Progenitor cell of endocrine pancreas (in vitro differentiated cells): ENCODE measurements around the gene LCP2. TPM values are rescaled to one million over a fixed set of nuclear protein-coding genes. Genes with fewer than 3 reads are reported as not detected.

Experiments
- DNase-seq: peaks from one replicate; pipeline ENCODE4 v3.0.0; 2021; ENCODE audit warnings: low spot score; ENCODE audit not compliant: unreplicated experiment
- H3K27ac Mint-ChIP-seq: 2 replicates; pipeline ENCODE4 v1.8.0; 2021; ENCODE audit warnings: mild to moderate bottlenecking, moderate library complexity, mixed read lengths
- H3K27me3 Mint-ChIP-seq: 2 replicates; pipeline ENCODE4 v1.8.0; 2021; ENCODE audit warnings: mixed read lengths
- H3K36me3 Mint-ChIP-seq: 2 replicates; pipeline ENCODE4 v1.8.0; 2022; ENCODE audit warnings: mixed read lengths; ENCODE audit not compliant: insufficient read depth
- H3K4me1 Mint-ChIP-seq: 2 replicates; pipeline ENCODE4 v1.8.0; 2021; ENCODE audit warnings: low read depth, mixed read lengths
- H3K4me3 Mint-ChIP-seq: 2 replicates; pipeline ENCODE4 v1.8.0; 2021; ENCODE audit warnings: low read depth, mild to moderate bottlenecking, moderate library complexity, mixed read lengths
- H3K9me3 Mint-ChIP-seq: 2 replicates; pipeline ENCODE4 v1.8.0; 2021; ENCODE audit warnings: low read depth, mixed read lengths
- total RNA-seq: library from RNA; stranded (reverse); gene quantifications from 2 replicates; pipeline ENCODE4 v1.2.1, GENCODE V29; 2021
- TF ChIP-seq, protein P1 (sequence below): fragments of 200-600 bp; sonication (generic); IDR thresholded peaks from one replicate; pipeline ENCODE4 v1.5.0; 2021; ENCODE audit warnings: antibody characterized with exemption, mild to moderate bottlenecking; ENCODE audit not compliant: unreplicated experiment

The LCP2 gene
- total RNA-seq, 1 donor from 2014 or later, result not detected

DNA sequence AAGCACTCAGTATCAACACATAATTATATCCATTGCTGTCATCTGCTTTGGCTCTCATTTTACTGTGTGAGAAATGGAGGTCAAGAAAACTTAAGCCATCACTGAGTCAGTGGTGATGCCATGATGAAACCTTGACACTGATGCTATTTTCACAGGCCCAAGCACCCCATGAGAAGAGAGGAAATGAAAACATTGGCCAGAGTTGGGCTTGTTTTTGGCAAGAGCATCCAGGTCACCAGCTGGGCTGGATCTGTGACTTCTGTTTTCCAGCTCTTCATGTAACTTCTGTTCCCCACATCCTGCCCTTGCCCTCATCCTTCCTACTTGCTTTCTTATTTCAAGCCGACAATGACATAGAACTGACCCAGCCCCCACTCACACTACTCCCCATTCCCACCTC, 10.0 kb downstream of the LCP2 start:
- TF ChIP-seq, protein P1, sequence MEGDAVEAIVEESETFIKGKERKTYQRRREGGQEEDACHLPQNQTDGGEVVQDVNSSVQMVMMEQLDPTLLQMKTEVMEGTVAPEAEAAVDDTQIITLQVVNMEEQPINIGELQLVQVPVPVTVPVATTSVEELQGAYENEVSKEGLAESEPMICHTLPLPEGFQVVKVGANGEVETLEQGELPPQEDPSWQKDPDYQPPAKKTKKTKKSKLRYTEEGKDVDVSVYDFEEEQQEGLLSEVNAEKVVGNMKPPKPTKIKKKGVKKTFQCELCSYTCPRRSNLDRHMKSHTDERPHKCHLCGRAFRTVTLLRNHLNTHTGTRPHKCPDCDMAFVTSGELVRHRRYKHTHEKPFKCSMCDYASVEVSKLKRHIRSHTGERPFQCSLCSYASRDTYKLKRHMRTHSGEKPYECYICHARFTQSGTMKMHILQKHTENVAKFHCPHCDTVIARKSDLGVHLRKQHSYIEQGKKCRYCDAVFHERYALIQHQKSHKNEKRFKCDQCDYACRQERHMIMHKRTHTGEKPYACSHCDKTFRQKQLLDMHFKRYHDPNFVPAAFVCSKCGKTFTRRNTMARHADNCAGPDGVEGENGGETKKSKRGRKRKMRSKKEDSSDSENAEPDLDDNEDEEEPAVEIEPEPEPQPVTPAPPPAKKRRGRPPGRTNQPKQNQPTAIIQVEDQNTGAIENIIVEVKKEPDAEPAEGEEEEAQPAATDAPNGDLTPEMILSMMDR, result no peak
- no peak overlapping the region for H3K27ac Mint-ChIP-seq
- H3K4me1 Mint-ChIP-seq, result no peaks in the 10 kb centered on the region
- H3K9me3 Mint-ChIP-seq, result peaks cover 14% of the 10 kb centered on the region
- no peak for DNase-seq
- H3K4me3 Mint-ChIP-seq, result no peak overlapping the region
- peaks cover 32% of the 10 kb centered on the region for H3K27me3 Mint-ChIP-seq
- H3K36me3 Mint-ChIP-seq, result no peaks in the 10 kb centered on the region

DNA sequence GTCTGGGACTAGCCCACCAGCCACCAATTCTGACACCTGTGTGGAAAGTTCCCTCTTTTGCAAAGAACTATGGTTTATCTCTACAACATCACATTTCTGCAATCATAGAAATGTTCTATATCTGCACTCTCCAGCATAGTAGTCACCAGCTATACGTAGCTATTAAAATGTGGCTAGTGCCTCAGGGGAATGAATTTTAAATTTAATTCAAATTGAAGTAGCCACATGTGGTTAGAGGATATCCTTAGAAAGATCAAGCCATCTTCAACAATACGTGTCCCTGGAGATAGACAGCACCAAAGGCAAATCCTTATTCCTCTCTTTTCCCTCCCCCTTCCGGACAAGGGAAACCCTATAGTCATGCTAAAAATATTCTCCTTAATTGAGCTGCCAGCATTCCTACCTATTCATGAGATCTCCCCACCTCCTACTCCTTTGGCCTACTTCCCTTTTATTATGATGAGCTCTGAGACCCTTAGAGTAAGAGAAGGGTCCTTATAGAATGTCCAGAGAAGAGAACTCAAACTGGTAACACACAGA, 11.1 kb downstream of the LCP2 start:
- TF ChIP-seq, protein P1, result no peak
- no peak for DNase-seq

DNA sequence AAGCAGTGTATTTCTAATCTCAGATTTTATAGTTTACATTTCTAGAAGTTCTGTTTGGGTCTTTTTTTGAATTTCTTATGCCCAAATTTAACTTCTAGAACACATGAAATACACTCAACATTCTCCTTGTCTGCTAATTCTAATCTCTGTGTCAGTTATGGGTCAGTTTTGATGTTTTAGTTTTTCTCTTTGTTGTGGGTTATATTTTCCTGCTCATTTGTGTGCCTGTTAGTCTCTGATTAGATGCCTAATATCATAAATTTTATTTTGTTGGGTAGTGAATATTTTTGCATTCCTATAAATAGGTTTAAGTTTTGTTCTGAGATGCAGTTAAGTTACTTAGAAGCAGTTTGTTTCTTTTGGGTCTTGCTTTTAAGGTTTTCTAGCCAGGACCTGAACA, 12.4 kb downstream of the LCP2 start:
- TF ChIP-seq, protein P1, result no peak
- H3K9me3 Mint-ChIP-seq, result peaks cover 10% of the 10 kb centered on the region
- H3K4me3 Mint-ChIP-seq, result no peak overlapping the region
- peaks cover 37% of the 10 kb centered on the region for H3K27me3 Mint-ChIP-seq
- H3K27ac Mint-ChIP-seq, result no peak overlapping the region
- no peaks in the 10 kb centered on the region for H3K4me1 Mint-ChIP-seq
- no peak for DNase-seq
- no peaks in the 10 kb centered on the region for H3K36me3 Mint-ChIP-seq

More for the DNA sequence above, 11.1 kb downstream of the LCP2 start:
- no peaks in the 10 kb centered on the region for H3K4me1 Mint-ChIP-seq
- peaks cover 34% of the 10 kb centered on the region for H3K27me3 Mint-ChIP-seq
- no peaks in the 10 kb centered on the region for H3K36me3 Mint-ChIP-seq
- H3K27ac Mint-ChIP-seq, result no peak overlapping the region
- H3K9me3 Mint-ChIP-seq, result peaks cover 14% of the 10 kb centered on the region
- no peak overlapping the region for H3K4me3 Mint-ChIP-seq

DNA sequence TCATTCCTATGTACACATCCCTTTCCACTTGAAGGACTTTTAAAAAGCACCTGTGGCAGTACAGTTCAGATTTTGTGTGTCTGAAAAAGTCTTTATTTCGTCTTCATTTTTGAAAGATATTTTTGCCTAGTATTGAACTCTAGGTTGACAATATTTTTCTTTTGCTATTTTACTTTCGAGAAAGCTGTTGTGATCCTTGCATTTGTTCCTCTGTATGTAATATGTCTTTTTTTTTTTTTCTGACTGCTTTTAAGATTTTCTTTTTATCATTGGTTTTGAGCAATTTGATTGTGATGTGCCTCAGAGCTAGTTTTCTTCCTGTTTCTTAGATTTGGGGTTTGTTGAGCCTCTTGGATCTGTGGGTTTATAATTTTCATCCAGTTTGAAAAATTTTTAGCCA, 13.3 kb downstream of the LCP2 start:
- no peaks in the 10 kb centered on the region for H3K36me3 Mint-ChIP-seq
- no peaks in the 10 kb centered on the region for H3K4me1 Mint-ChIP-seq
- H3K27ac Mint-ChIP-seq, result no peak overlapping the region
- peaks cover 39% of the 10 kb centered on the region for H3K27me3 Mint-ChIP-seq
- peaks cover 5% of the 10 kb centered on the region for H3K9me3 Mint-ChIP-seq
- no peak overlapping the region for H3K4me3 Mint-ChIP-seq
- no peak for DNase-seq
- TF ChIP-seq, protein P1, result no peak

DNA sequence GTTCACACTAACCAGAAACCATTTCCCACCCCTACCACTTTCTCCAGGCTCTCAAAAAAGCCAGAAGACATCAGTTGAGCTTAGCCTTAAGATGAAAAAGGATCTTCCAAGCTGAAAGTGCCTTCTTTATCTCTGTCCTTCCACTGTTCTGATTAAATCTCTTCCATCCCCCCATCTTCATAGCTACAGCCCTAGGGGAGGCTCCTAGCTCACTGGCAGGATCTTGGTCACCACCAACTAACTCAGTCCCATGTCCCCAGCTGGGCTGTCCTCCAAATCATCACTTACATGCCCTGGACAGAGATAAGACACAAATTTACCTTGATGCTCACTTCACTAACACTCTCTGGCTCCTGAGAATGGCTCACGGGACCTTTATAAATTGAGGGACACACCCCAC, 14.3 kb downstream of the LCP2 start:
- Mint-ChIP-seq H3K4me1 (no peaks in the 10 kb centered on the region), H3K36me3 (no peaks in the 10 kb centered on the region), H3K4me3 (no peak overlapping the region), H3K27me3 (peaks cover 34% of the 10 kb centered on the region), H3K9me3 (peaks cover 5% of the 10 kb centered on the region), H3K27ac (no peak overlapping the region)
- TF ChIP-seq, protein P1, result no peak
- no peak for DNase-seq
